Germinal center (tissue), 1 donor: ENCODE data around the gene SHISA7.
"Not testable (repeated sequence)": the region's sequence is repeated elsewhere in the genome, so short reads cannot be mapped to it uniquely, and the experiment has no call there.

Experiments
- DNase-seq: peaks from one replicate; pipeline ENCODE4 v3.0.0; 2012; ENCODE audit warnings: mixed read lengths, low spot score

The SHISA7 gene

DNA sequence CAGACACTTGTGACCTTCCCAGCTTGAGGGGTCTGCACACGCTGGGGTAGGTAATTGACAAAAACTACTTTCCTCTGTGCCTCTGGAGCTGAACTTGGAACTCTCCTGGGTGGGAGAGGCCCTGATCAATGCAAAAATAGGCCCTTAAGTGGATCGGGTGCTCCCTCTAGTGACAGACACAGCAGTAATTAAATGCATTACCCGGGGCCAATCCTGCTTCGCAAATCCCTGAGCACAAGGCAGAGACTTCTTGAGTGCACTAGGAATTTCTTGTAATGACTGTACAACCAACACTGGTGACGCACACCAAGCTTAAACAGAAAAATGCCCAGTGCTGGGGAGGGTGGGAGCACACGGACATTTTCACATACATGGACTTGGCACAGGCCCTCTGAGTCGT is 24.9 kb downstream of the SHISA7 start:
- peak; percentile 59 for DNase-seq

DNA sequence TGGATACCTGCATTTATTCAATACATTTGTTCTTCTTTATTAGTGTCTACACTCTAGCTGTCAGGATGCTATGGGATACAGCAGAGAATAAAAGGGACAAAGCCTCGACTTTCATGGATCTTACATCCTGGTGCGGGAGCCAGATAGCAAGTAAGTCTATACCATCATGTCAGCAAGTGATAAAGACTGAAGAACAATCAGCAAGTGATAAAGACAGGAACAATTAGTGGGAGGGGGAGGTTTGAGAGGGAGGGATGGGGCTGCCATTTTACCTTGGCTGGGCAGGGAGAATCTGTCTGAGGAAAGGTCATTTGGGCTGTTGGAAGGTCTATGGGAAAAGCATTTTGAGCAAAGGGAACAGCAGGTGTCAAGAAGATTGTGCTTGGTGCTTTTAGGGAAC is 32.9 kb downstream of the SHISA7 start:
- DNase-seq, result no peak

DNA sequence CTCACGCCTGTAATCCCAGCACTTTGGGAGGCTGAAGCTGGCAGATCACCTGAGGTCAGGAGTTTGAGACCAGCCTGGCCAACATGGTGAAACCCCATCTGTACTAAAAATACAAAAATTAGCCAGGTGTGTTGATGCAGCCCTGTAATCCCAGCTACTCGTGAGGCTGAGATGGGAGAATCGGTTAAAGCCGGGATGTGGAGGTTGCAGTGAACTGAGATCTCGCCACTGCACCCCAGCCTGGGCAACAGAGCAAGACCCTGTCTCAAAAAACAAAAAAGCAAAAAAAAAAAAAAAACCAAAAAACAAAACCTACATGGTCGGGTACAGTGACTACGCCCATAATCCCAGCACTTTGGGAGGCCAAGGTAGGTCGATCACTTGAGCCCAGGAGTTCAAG is 33.9 kb downstream of the SHISA7 start:
- not testable (repeated sequence) for DNase-seq

DNA sequence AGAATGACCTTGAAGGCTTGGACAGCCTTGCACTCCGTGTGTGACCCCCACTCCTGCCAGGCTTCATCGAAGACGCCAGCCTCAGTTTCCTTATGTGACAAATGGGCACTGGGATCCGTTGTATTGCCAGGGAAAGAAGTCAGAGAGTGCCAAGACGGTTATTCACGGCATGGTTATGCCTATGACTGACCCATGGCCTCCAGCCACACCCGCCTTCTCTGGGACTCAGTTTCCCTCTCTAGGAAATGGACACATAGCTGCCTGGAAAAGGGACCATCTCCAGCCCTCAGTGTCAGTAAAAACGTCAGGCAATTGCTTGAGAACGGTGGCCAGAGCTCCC is 34.6 kb downstream of the SHISA7 start:
- DNase-seq, result no peak

DNA sequence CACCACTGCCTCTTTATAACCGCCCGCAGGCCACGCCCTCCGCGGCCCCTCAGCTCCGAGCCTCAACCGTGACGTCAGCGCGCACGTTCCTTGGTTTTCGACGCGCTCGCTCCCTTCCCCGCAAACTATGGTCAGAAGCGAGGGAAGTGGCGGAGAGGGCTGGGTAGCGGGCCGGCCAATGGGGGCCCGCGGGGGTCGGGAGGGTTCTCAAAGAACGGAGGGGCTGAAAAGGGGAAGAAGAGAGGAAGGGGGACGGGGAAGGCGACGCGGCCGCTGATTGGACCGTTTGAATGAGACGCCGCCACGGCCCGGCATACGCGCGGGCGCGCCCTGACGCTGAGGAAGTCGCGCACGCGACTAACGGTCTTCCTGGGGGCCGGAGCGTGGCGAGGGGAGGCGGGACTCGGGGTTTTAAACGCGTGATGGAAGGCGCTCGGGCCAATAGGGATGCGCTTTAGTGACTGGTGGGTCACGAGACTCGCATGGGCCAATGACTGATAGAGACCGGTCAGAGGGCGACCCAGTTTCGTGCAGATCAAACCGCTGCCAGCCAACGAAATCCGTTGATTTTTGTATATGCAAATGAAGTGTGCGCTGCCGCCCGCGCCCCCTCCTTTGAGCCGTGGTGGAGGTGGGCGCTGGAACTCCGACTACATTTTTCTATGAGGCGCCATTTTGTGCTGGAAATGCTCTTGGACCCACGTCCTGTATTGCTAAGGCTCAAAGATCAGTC is 35.1 kb downstream of the SHISA7 start:
- peak; percentile 100 for DNase-seq

DNA sequence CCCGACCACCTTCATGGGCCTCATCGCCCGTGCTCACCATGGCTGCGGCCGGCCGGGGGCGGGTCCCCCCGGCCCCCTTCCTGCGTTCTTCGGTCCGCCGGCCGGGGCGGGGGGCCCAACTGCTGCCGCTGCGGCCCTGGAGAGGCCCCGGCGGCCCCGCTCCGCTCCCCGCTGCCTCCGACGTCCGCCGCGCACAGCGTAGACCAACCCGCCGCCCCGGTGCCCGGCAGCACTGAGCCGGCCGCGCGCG is 35.6 kb downstream of the SHISA7 start, which contains the start of gene UBE2S:
Gene UBE2S, minus strand, starts transcription at position 239 of the 250 bp plus-strand sequence. Its CDS starts 199 bp downstream, at position 40.
- DNase-seq, result not testable (repeated sequence)

DNA sequence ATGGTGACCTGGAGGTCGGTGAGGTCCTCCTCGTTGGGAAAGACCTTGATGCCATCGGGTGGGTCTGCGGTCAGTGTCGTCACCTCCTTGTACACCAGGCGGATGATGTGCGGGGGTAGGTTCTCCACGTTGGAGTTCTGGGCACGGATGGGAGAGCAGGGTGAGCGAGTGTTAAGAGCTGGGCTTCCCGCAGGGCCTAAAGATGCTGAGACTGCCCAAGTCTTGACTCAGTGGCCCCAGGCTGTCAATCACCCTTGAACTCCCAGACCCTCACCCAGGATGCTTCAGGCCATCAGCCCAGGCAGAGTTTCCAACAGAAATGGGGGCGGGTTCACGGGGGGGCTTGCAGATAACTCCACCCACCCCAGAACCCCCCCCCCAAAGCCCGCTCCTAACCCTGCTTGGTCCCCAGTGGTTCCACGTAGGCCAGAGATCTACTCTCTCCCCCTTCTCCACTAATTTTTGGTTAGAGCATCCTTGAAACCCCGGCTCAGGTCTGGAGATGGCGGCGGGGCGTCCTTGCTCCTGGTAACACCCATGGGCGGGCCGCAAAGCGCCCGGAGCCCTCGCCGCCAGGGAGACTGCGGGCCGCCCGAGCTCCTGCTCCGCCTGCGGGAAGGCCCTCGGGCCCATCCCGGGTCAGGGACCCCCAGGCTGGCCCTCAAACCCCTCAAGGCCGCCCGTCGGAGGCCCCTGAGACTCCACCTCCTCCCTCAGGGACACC is 36.1 kb downstream of the SHISA7 start:
- peak; percentile 48 for DNase-seq

DNA sequence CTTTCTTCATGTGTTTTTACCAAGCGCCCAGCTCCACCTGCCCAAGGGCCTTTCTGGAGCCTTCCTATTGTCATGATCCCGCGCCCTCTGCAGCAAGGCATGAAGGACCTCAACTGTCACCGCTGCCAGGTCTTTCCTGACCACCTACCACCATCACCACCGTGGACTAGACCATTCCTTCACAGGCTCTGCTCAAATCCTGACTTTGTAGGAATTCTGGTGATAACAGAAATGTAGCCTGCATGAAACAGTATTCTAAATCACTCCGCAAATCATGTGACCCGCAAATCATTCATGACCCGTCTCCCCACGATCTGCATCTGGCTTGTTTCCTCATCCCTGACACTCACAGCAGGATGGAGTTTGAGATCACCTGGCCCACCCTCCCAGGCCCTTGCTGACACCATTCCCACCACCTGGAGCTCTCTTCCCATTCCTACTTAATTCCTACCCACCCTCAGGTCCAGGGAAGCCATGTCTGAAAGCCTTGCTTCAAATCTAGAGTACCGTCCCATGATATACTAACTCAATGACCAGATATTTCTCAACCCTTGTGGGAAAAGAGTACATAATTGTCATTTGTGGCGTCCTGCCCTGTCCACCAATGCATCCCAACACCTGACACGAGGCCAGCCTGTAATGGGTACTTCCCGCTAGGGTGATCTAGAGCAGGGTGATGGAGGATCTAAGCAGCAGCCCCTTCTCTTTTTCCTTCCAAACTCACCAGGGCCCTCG is 36.8 kb downstream of the SHISA7 start:
- DNase-seq, result no peak

DNA sequence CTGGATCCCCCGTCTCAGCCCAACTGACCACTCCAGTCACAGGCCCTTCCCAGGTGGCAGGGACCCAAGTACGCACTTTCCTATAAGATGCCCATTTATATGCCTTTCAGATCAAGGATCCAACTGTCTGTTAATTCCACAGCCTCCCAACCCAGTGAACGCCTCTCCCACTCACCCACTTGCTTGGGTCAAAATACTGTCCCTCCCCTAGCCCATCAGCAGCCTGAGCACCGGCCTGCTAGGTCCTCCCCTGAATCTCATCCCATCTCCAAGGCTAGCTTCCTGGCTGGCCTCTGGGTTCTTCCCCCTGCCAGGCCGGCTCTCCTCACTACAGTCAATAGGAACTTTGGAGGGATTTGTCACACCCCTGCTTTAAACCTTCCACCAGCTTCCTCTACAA is 37.5 kb downstream of the SHISA7 start:
- DNase-seq, result no peak

DNA sequence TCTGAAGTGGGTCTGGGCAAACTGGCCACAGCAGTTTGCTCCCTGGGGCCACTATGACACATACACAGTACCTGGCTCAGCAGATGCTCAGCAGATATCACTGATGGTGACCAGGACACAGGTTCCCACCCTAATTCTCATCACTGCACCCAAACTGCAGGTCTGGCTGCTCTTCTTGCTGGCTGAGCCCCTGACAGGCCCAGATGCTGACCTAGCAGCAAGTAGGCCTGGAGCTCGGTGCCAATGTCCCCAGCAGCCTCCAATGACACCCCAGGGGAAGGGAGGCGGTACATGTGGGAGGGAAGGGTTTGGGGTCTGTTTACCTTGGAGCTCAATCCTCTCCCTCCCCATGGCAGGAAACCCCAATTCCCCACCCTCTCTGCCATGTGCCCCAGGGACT is 40.6 kb downstream of the SHISA7 start:
- no peak for DNase-seq

DNA sequence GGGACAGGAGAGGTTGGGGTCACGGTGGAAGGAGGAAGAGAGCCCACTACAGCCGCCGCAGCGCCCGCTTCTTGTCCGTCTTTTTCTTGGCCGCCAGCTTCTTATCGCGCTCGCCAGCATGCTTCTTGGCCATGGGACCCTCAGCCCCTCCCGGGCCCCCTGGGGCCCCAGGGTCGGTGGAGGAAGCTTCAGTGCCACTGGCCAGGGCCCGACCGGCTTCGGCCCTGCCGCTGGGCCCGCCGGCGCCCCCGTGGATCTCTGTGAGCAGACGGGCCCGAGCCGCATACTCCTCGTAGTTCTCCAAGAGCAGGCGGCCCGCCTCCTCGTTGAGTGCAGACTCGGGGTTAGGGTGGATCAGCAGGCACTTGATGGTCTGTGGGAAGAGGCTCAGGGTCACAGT is 41.7 kb downstream of the SHISA7 start:
- DNase-seq, result not testable (repeated sequence)

DNA sequence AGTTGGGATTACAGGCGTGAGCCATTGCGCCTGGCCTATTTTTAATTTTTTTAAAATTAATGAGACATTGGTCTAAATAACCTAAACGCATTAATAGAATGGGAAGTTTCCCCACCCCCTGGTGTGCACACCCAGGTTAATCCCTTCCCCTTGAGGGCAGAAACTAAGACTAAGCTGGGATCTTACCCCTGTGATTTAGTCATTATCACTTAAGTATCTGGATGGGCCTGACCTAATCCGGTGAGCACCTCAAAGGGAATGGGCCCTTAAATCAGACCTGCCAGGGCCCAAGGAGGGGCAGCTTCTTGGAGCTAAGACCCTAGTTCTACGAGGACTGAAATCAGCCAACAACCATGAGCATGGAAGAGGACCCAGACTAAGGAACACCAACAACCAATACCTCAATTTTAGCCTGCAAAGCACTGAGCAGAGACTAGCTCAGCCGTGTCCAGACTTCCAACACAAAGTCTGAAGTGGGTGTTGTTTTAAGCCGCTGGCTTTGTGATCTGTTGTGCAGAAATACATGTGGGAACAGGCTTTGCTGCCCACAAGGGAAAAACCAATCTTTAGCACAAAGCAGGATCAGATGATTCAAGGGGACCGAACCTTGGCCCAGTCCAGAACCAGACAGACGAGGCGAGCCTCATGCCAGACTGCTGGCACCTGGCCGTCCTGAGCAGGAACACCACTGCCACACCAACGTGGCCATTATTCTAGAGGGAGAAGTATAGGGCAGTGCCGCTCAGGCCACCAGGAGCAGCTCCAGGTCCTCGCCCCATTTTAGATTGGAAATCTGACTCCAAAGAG is 42.6 kb downstream of the SHISA7 start:
- DNase-seq, result no peak

DNA sequence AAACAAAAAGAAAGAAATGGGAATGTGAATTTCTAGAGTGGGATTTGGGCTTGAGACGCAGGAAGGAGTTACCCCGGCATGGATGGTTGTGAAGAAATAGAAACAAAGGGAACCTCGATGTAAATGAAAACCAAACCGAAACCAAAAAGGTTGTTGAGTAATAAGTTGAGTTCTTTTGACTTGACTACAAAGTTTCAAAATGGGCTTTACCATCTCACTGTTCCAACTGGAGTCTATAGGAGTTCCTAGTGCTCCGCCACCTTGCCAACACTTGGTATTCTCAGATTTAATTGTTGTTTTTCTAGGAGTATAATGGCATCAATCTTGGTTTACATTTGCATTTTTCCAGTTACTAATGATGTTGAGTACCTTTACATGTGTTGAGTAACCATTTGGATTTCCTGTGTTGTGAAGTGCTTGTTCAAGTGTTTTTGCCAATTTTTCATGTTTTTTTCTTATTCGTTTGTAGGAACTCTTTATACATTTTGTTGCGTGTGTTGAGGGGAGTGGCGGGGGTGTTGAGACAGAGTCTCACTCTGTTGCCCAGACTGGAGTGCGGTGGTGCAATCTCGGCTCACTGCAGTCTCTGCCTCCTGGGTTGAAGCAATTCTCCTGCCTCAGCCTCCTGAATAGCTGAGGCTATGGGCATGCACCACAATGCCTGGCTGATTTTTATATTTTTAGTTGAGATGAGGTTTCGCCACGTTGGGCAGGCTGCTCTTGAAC is 44.7 kb downstream of the SHISA7 start:
- no peak for DNase-seq

DNA sequence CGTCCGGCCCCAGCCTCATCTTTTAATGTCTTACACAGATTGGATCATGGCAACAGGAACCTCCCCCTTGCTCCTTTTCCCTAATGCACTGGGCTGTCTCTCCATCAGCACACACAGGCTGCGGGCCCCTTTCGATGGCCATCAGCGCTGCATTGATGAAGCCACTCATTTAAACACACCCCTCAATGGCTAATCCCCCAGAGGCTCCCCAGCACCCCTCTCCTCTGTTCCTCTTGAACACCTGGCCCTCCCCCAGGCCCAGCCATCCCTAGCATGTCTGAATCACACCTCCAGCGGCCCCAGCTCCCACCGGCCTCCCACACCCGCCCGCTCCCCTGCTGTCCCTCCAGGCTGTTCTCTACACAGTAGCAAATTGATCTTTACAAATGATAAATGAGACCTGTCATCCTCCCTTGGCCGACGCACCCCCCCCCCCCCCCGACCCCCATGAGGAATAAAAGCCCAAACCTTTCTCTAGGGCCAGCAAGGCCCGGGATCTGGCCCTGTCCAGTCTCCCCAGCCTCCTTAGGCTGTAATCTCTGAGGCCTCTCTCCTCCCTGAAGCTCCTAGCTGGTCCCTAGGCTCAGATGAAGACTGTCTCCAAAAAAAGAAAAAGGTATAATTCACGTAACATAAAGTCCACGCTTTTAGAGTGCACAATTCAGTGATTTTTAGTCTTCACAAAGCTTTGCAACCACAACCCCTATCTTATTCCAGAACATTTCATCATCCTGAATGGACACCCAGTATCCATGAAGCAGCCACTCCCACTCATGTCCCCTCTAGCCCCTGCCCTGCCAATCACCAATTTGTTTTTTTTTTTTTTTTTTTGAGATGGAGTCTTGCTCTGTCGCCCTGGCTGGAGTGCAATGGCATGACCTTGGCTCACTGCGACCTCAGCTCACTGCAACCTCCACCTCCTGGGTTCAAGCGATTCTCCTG is 50.0 kb downstream of the SHISA7 start:
- no peak for DNase-seq

DNA sequence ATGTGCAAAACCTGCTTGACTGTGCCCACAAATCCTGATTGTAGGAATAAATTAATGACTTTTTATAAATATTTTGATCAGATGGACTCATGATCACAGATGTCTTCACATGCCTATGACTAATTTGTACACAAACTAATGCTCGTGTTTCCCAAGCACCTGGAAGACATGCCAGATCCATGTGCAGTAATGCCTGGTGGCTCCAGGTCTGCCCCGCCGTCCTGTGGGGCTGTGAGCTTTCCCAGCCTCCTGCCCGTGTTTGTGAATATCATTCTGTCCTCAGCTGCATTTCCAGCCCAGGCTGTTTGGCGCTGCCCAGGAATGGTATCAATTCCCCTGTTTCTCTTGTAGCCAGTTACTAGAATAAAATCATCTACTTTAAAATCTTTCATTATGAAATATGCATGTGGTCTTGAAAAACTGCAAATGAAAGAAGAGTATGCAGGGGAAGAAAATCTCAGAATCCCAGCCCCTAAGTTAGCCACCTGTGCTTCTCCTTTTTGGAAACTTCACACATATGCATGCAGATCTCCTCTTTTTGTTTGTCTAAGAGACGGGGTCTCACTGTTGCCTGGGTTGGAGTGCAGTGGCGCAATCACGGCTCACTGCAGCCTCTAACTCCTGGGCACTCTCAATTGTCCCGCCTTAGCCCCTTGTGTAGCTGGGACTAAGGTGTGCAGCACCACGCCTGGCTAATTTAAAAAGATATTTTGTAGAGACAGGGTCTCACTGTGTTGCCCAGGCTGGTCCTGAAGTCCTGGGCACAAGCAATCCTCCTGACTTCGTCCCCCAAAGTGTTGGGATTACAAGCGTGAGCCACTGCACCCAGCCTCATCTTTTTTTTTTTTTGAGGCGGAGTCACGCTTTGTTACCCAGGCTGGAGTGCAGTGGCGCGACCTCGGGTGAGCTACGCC is 51.1 kb downstream of the SHISA7 start:
- no peak for DNase-seq

DNA sequence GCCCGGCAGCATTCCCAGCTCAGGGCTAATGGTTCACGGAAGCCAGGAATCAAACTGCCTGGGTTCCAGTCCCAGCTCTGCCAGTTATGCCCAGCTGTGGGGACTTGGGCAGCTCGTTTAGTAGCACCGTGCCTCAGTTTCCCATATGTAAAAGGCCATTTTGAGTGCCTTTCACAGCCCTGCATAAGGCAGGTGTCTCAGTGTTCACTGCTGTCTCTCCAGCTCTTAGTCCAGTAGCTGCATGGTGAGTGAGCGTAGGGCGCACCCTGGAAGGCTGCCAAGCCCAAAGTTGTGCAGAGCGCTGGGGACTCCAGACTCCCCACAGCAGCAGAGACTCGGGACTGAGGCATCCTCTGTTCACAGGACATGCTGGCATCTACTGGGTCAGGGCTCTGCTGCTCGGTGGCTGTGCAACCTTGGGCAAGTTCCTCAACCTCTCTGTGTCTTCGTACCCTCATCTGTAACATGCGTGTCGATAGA is 51.9 kb downstream of the SHISA7 start:
- no peak for DNase-seq

DNA sequence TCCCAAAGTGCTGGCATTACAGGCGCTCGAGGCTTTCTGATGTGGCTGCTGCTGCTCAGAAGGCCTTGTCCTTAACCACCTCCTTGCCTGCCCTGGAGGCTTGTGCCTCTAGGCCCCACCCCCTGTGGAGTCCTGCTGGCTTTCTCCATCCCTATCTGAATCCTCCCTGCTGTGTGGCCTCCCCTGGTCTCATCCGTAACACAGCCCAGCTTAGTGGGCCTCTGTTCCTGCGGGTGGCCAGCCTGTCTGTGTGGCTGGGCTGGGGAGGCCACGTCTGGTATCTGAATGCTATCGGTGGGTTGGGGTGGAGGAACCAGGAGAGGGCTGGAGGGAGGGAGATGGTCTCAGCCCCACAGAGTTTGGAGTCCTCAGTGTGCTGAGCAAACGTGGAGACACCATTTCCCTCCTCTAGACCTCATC is 52.6 kb downstream of the SHISA7 start:
- DNase-seq, result no peak

DNA sequence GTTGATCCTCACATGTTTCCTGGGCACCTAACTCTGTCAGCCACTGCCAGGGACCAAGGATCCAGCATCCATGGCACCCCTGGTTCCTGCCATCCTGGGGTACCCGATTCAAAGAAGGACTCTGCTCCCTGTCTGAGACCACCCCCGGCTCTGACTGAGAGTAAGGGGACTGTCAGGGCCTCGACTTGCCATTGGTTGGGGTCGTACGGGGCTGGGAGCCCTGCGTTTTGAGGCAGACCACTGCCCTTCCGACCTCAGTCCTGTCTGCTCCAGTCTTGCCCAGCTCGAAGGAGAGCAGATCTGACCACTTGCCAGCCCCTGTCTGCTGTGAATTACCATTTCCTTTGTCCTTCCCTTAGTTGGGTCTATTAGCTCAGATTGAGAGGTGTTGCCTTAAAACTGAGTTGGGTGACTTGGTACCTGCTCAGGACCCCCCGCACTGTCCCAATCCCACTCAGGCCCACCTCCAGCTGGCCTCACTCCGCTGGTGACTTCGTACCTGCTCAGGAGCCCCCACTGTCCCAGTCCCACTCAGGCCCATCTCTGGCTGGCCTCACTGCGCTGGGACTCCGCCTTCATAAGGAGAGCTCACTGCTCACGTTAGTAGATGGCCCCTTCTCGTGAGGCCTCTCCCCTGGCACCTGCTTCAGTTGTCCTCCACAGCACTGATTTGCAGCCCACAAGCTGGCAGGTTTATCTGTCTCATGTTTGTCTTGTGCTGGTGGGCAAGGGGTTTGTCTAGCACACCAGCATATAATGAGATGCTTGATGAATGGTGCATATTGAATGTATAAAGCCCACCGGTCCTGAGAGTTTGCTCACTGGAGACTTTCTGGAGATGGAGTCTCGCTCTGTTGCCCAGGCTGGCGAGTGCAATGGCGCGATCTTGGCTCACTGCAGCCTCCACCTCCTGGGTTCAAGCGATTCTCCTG is 53.4 kb downstream of the SHISA7 start:
- DNase-seq, result no peak
